ENCODE data around the gene NME5.
A peak's percentile ranks its signal among the peaks of the same experiment; 100 is the strongest.
"Not testable (repeated sequence)": the region's sequence is repeated elsewhere in the genome, so short reads cannot be mapped to it uniquely, and the experiment has no call there.

The NME5 gene, protein sequence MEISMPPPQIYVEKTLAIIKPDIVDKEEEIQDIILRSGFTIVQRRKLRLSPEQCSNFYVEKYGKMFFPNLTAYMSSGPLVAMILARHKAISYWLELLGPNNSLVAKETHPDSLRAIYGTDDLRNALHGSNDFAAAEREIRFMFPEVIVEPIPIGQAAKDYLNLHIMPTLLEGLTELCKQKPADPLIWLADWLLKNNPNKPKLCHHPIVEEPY

DNA sequence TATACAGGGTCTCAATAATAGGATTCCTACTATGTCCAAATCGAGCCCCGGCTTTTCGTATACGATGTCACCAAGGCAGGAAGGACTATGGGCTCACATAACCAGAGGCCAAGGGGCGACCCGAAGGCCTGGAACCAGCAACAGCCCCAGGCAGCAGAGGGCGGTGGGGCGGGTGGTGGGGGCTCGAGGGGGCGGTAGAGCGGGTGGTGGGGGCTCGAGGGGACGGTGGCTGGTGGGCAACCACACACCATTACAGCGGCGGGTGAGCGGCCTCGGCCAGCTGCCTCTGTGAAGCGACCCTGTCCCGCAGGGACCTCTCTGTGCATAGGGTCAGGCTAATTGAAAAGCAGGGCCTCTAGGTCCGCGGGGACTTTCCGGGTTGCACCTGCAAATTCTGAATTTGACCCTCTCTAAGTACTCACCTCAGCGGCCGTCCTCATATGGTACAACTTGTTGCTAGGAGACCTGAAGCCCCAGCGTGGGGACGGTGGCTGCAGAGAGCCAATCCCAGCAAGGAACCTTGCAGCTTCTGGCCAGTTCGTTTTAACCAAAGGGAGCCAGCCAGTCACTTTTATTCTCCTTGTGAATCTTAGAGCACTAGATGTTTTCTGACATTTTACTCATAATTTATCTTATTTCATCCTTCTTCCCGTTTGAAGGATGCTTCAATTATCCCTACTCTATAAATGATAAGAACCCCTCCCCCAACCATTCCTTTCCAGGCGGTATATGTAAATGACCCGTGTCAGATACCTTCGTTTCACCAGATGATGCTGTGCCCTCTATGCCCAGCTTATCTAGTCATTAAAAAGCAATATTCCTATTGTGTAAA lies at the start of gene NME5:
TSS of gene NME5 (minus strand) at position 480 of the 832 bp plus-strand sequence. CDS start 648 bp downstream, outside the sequence.
- no peak for DNase-seq

DNA sequence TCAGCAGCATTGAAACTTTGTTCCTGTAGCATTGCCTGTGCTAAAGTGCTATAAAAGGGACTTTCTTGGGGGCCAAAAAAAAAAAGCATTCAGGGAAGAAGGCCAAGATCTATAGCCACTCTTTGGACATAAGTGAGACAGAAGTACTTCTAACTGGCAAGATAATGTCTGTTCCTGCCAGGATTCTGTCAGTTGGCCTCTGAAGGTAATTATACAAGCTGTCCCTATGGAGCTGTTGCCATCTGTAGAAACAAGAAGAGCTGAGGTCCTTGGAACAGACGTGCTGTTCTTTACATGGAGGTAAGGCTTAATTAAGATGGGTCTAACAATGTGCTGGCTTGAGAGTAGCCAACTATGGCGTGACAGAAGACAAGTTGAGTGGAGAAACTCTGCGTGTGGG lies 49.4 kb upstream of the NME5 start:
- DNase-seq: no peak

DNA sequence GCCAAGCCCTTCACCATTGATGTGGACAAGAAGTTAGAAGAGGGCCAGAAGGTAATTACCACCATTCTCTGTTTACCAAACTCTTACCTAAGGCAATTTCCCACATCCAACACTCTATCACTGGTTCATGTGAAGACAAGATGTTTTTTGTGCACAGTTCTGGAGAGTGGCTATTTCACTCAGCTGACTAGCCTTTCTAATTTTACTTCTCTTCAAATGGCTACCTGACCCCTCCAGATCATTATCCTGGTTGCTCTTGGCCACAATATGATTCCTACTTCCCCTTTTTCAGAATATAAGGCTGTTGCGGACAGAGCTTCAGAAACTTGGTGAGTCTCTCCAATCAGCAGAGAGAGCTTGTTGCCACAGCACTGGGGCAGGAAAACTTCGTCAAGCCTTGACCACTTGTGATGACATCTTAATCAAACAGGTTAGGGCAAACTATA lies 46.8 kb upstream of the NME5 start:
- DNase-seq: peak; percentile 37

DNA sequence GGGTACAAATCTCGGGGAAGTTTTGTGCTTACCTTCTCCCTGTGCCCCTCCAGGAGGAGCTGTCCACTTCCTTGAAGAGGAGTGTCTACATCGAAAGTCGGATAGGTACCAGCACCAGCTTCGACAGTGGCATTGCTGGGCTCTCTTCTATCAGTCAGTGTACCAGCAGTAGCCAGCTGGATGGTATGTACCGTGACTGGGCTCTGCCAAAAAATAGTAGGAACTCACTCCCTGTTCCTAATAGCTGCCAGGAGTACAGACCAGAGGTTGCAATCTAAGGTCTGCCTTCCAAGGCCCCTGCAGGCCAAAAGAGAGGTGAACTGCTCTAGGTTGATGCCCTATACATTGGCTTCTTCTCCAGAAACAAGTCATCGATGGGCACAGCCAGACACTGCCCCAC lies 43.6 kb upstream of the NME5 start:
- DNase-seq: no peak

DNA sequence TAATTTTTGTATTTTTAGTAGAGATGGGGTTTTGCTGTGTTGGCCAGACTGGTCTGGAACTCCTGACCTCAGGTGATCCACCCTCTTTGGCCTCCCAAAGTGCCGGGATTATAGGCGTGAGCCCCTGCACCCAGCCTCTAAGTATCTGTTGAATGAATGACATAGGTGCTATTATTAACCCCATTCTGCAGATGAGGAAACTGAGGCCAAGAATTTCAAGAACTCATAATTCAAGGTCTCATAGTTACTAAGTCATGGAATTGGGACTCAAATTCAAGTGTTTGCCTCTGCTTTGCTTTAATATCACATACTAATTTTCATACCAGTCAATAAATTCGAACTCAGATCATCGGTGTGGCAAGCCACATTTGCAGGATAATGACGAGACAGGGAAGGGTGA lies 41.6 kb upstream of the NME5 start:
- DNase-seq: no peak

DNA sequence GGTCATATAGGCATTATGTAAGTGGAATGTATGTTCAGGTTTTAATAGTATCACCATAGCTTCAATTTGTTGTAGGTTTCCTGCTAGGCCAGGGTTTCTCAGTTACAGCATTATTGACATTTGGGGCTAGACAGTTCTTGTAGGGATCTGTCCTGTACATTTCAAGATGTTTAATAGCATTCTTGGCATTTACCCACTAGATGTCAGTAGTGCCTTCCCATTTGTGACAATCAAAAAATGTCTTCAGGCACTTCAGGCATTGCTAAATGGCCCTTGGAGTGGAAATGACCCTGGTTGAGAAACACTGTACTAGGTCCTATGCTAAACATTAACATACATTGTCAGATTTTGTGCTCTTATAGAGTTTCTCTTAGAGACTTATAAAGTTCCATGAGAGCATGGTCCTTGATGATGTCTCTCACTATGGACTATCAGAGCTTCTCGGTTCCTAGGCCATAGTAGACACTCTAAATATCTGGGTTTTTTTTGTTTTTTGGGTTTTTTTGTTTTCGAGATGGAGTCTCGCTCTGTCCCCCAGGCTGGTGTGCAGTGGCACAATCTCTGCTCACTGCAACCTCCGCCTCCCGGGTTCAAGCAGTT lies 41.1 kb upstream of the NME5 start:
- peak; percentile 87 for DNase-seq

DNA sequence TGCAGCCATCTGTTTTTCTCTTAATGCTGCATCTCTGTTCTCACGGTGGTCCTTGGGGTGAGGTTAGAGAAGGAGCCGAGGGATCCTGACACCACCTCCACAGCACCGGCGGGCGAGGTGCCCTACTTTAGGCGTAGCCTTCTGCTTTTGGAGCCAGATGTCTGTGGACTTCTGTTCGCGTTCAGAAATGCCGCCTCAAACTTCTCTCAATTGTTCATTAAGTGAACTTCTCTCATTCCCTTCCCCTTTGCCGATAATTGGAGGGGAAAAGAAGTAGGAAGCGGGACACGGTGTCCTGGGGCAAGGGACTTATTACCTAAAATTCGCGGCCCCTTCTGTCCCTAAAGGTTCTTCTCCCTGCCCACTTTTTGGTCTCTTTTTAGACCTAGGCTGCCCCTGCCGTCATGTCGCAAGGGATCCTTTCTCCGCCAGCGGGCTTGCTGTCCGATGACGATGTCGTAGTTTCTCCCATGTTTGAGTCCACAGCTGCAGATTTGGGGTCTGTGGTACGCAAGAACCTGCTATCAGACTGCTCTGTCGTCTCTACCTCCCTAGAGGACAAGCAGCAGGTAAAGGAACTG lies 40.1 kb upstream of the NME5 start:
- peak; percentile 6 for DNase-seq

DNA sequence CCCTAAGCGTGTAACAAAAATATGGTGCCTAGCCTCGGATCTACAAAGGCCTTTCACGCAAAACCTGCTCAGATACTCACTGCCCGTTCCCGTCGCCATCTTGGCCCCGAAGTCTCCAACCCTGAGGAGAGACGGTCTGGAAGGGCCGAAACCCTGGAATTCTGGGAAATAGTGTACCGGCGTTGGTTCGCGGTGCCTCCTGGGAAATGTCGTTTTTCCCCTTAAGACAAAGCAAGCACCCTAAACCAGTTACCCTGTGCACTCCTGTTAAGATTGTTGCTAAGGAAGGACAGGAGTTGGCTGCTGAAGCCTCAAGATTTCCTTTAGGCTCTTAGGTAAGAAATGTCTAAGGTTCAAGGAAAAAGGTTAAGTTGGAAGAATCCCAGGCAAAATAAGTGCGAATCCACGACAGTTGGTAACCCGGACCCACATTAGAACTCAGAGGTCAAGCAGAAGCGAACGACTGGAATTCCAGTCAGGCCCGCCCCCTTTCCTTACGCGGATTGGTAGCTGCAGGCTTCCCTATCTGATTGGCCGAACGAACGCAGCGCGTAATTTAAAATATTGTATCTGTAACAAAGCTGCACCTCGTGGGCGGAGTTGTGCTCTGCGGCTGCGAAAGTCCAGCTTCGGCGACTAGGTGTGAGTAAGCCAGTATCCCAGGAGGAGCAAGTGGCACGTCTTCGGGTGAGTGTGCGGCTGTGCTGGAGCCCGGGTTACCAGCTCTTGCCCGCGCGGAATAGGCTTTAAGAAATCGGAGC lies 39.5 kb upstream of the NME5 start, which contains the start of the genes BRD8 and KIF20A:
TSS of gene BRD8 (minus strand) at position 115 of the 761 bp plus-strand sequence. CDS start at position 99, 16 bp downstream.
TSS of gene KIF20A (plus strand) at position 597 of the 761 bp plus-strand sequence. CDS start 569 bp downstream, outside the sequence.
- peak; percentile 96 for DNase-seq

DNA sequence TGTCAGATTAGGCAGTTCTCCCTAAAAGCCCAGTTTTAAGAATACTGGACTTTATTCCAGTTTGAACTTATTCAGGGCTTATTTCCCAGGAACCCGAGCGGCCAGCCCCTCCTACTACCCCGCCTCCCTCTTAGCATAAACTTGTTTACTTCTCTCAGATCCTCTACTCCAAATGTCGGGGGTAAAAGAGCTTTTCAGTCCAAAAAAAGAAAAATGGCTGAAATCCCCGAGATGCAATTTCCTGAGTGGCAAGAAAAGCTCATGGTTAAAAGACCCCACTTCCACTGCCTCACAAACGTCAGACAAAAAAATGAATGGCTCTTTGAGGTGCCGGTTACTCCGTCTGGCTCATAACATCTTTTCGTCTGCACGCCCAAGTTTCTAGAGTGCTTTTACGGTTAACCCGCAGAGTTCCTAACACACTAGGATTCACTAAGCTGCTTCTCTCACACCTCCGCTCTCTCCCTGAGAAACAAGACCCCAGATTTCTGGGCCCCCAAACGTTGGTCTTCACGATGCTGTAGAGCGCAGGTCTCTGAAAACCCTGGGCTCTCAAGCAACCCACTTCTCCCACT lies 38.8 kb upstream of the NME5 start:
- DNase-seq: peak; percentile 48

DNA sequence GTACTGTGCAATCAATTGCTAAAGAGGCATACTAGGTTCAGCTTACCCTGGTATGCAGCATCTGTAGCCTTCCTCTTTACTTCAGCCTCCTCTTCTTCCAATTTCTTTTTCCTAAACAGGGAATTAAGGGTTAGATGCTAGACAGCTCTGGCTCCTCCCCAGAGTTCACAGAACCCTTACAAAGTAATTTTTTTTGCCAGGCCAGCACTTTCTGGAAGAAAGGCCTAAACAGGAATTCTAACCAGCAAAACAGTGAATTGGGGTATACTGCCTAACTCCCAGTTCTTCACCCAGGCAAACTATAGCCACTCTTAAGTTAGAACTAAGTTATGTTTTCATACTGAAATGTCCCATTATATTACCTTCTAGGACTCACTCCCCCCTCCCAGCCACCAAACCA lies 31.1 kb upstream of the NME5 start:
- DNase-seq: no peak

DNA sequence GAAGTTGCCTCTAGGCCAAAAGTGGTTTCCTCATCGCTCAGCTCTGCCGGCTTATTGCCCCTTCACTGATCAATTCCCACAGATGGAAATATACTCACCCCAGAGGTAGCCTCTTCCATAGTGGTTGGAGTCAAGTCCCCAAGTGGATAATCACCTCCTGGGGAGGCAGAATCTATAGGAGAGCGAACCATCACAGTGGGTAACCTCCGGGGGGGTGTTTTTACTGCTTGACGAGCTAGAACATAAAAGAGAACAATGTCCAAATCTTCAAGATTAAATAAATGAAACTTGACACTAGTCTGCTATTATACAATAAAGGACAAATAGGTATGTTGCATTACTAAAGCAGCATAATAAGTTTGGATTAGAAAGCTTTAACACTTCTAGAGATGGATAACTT lies 29.9 kb upstream of the NME5 start:
- no peak for DNase-seq

DNA sequence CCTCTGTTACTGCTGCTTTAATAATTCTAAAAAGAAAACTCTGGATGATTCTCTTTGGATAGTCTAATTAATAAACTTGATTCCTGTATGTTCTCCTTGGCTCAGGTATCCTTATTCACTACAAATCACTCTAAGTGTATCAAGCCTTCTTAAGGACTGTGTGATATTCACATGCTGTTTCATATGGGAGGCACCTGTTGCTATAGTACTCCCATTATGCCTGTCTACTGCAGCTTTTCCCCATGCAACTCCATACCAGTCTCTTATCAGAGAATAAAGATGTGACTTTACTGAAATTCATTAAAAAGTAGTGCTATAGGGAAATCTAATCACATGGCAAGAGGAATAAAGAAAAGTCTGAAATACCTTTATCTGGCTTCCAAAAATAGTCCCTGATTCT lies 24.5 kb upstream of the NME5 start:
- no peak for DNase-seq

DNA sequence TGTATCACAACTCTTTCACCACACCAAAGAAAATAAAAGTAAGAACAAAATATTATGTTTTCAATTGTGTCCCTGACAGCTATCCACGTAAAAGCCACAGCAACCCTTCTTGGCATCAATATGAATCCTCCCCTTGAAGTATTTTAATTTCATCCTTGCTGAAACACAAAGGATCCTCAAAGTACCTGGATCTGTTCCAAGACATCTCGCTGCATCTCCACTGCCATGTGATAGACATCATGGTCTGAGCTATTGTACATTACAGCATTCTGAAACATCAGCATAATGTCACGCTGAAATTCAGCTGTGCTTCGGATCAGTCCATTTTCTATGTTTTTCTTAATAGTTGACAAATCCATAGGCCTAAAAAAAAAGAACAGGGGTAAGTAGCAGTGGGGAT lies 21.5 kb upstream of the NME5 start:
- DNase-seq: no peak

DNA sequence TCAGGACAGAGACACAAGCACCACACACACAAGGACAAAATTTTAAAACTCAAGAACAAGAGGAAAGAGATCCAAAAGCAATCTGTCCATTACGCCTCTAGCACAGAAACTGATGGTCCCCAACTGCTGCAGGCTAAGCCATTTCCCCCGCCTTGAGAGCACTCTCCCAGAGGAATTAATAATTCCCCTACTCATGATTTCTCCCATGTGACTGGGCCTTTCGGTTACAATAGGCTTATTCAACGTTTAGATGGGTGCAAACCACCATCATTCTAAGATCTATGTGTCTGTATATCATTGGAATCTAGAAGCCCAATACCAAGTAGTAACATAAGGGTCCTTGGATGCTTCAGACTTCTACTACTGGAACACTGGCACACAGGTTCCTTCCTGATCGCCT lies 20.4 kb upstream of the NME5 start:
- DNase-seq: no peak

DNA sequence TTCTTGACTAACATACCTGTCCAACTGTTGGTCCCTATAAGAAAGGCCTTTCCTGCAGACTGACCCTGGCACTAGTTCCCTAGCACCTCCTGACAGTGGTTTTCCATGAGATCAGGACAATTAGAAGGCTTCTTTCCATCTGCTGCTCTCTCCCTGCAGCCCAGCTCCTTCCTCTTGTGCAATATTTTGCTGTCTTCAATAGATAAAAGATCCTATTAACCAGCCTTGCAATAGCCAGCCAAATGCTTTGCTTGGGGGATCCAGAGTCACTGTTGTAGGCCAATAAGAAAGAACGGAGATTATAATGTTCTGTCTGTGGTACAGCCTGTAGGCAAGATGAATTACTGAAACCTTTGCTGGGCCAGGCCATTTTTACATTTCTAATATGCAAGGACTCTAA lies 18.4 kb upstream of the NME5 start:
- no peak for DNase-seq

DNA sequence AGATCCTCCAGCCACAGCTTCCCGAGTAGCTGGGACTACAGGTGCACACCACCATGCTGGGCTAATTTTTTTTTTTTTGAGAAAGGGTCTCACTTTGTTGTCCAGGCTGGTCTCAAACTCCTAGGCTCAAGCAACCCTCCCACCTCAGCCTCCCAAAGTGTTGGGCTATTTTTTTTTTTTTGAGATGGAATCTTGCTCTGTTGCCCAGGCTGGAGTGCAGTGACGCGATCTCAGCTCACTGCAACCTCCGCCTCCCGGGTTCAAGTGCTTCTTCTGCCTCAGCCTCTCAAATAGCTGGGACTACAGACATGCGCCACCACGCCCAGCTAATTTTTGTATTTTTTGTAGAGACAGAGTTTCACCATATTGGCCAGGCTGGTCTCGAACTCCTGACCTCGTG lies 16.7 kb upstream of the NME5 start:
- not testable (repeated sequence) for DNase-seq

DNA sequence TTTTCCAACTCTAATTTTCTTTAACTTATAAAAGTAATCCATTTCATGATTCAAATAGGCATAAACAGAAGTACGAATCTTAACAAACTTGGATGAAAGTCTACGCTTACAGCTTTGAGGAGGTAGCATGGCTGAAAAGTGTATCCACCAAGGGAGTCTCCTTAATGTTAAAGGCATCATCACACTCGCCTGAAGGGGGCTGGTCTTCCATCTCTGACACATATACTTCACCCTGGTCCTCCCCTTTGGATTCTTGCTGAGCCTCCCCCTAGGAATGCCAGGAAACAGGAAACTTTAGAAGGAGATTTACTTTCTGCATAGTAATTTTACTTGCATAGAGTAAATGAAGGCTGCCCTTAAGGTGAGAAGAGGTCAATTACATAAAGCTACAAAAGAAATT lies 10.3 kb upstream of the NME5 start:
- no peak for DNase-seq

DNA sequence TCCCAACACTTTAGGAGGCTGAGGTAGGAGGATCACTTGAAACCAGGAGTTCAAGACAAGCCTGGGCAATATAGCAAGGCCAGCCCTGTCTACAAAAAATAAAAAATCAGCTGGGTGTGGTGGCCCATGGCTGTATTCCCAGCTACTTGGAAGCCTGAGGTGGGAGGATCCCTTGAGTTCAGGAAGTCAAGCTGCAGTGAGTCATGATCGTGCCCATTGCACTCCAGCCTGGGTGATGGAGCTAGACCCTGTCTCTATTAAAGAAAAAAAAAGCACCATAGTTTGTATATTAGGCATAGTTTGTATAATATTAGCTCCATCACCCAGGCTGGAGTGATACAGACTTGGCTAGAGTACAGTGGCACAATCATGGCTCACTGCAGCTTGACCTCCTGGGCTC lies 9.6 kb upstream of the NME5 start:
- DNase-seq: peak; percentile 28

DNA sequence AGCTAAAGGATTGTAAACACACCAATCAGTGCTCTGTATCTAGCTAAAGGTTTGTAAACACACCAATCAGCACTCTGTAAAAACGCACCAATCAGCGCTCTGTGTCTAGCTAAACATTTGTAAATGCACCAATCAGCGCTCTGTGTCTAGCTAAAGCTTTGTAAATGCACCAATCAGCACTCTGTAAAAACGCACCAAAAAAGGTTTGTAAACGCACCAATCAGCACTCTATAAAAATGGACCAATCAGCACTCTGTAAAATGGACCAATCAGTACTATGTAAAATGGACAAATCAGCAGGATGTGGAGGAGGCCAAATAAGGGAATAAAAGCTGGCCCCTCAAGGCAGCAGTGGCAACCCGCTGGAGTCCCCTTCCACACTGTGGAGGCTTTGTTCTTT lies 4.3 kb upstream of the NME5 start:
- not testable (repeated sequence) for DNase-seq

DNA sequence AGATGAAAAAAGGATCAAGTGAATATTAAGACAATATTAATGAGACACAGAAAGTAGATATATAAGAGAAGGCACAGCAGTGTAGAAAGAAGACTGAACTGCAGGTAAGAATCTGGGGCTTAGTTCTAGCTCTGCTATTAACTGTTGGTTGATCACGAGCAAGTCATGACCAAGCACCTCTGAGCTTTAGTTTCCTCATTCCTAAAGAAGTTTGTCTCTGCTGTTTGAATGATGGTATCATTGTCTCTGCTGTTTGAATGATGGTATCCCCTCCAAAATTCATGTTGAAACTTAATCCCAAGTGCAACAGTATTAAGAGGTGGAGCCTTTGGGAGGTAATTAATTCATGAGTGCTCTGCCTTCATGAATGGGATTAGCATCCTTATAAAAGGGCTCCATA lies 2.5 kb upstream of the NME5 start:
- DNase-seq: no peak

DNA sequence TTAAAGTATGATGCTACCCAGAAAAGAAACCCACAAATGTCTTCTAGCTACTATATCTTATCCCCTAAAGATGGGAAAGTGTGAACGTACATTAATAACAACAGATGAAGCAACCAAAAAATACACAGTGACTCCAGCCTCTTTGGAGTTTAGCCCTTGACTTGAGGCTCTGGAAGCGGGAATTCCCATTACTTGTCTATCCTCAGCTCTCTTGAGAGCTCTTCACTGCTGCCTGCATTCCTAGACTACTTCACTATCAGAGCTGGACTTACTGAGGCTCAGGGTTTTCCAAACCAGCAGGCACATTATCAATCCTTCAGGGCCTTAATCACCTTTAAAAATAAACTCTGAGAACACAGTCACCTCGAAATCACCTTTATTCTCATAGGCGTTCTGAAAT lies 1.0 kb upstream of the NME5 start:
- DNase-seq: no peak

DNA sequence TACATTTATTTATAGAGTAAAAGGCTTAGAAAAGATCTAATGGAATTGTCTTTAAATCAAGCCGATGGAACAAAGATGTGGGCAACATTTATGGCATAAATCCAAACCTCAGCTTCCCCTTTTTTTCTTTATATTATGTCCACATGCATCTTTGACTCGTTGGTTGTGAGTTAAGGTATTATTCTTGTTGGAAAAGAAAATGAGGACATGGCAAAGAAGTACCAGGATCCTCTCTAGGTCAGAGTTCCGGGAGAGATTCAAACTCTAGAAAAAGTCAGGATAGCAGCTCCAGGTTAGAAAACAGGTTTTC lies 508 bp upstream of the NME5 start:
- DNase-seq: peak; percentile 31

DNA sequence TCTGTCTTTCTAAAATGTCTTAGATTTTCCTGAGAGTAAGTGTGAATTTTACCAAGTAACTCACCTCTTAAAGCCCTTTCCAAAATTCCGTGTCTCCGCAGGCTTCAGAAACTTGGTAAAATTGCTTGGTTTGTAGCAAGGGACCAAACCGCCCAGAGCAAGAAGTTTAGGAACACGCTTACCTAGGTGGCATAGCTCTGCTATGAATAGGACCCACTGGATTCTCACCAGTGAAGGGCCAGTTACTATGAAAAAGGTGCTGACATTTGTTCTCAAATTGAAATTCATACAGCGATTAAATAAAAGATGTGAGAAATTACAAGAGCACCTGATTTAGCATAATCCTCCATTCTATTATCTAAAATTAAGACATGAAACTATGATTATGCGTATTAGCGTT lies 6.7 kb downstream of the NME5 start:
- DNase-seq: no peak
